ENCODE measurements around the gene NOL12.

The NOL12 gene

DNA sequence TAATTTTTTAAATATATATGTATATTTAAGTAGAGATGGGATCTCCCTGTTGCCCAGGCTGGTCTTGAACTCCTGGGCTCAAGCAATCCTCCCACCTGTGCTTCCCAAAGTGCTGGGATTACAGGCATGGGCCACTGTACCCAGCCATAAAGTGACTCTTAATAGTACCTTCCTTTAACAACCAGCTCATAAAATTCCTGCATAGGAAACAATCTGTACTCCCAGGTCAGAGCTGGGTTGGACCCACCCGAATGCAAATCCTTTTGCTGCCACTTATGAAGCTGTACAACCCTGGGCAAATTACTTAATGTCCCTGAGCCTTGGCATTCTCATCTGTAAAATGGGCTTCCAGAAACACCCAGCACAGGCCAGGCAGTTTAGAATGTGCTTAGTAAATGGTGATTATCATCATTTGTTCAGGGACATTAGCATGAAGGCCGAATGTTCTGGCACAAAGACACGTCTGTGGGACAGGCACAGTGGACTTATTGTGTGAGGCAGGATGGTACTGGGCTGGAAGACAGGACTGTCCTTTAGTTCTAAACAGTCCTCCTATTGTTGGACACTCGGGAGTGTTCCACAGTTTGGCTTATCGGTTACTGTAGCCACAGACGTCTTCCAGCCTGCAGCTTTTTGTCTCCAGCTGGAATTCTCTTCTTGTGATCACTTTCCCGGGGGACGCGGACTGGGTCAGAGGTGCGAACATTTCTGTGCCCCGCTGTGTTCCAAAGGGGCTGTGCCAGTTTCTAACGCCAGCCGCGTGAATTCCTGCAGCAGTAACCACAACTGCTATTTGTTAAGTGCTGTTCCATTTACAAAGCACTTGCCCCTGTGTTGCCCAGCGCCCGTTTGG is 21.7 kb upstream of the NOL12 start:
- H3K4me3 Mint-ChIP-seq = no peak overlapping the region
- H3K9me3 Mint-ChIP-seq = no peaks in the 10 kb centered on the region
- H3K36me3 Mint-ChIP-seq = peaks cover 8% of the 10 kb centered on the region
- peaks cover 29% of the 10 kb centered on the region for H3K4me1 Mint-ChIP-seq
- ATAC-seq (ENCODE audit: low read depth) (no peak), DNase-seq (ENCODE audit: low spot score in 2 of 2) (no peak)
- no peaks in the 10 kb centered on the region for H3K27me3 Mint-ChIP-seq
- H3K27ac Mint-ChIP-seq = no peak overlapping the region

DNA sequence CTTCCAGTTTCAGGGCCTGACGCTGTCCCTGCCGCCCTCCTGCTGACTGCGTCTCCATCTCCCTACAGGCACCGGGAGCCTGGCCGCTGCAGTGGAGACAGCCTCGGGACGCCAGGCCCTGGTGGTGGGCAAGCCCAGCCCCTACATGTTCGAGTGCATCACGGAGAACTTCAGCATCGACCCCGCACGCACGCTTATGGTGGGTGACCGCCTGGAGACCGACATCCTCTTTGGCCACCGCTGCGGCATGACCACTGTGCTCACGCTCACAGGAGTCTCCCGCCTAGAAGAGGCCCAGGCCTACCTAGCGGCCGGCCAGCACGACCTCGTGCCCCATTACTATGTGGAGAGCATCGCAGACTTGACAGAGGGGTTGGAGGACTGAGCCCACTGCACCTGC is 20.7 kb upstream of the NOL12 start:
- ATAC-seq (ENCODE audit: low read depth) (no peak), DNase-seq (ENCODE audit: low spot score in 2 of 2) (no peak)
- H3K36me3 Mint-ChIP-seq = peaks cover 8% of the 10 kb centered on the region
- H3K27me3 Mint-ChIP-seq = no peaks in the 10 kb centered on the region
- peaks cover 19% of the 10 kb centered on the region for H3K4me1 Mint-ChIP-seq
- H3K27ac Mint-ChIP-seq = no peak overlapping the region
- no peak overlapping the region for H3K4me3 Mint-ChIP-seq
- H3K9me3 Mint-ChIP-seq = no peaks in the 10 kb centered on the region

DNA sequence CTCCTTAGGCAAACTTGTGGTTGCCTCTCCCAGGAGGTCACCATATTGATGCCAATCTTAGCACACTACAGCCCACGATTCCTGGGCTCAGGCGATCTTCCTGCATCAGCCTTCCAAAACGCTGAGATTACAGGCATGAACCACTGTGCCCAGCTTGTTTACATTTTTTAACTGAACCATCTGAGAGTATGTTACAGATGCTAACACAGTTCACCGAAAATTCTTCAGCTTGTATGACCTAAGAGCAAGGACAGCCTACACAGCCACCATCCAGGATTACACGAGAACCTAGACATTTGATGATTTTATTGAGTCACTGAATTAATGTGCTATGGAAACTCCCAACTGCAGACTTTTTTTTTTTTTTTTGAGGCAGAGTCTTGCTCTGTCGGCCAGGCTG is 16.6 kb upstream of the NOL12 start:
- ATAC-seq (ENCODE audit: low read depth) = no peak
- DNase-seq (ENCODE audit: low spot score in 2 of 2) = no peak
- no peak overlapping the region for H3K27ac Mint-ChIP-seq

DNA sequence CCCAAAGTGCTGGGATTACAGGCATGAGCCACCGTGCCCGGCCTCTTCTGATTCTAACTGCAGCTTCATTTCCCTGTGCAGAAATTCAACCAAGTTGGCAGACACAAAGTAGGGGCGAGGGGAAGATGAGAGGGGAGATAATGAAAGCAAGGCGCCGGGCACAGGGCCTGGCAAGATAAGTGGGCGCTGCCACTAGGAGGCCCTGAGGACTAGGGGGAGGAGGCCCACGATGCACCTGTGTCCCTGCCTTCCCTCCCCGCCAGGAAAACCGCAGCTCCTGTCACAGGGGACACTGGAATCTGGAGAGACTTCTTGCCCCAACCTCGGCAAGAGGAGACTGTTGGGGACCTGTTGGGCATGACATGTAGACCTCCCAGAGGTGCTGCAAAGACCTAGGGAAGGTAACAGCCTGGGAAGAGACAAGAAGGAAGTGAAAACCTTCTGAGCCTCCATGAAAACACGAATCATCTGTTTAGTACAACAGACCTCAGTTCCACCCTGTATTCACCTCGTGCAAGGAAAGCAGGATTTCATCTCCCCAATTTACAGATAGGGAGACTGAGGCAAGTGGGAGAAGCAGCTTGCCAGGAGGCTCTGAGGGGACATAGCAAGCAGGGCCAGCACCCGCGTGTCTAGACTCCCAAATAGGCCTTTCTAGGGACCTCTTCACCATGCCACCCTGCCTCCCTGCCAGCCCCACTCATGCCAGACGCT is 13.8 kb upstream of the NOL12 start:
- H3K4me1 Mint-ChIP-seq = peaks cover 25% of the 10 kb centered on the region
- no peaks in the 10 kb centered on the region for H3K36me3 Mint-ChIP-seq
- no peaks in the 10 kb centered on the region for H3K9me3 Mint-ChIP-seq
- no peak for DNase-seq (ENCODE audit: low spot score in 2 of 2)
- no peak for ATAC-seq (ENCODE audit: low read depth)
- peak overlapping the region; percentile 62 for H3K27ac Mint-ChIP-seq
- no peaks in the 10 kb centered on the region for H3K27me3 Mint-ChIP-seq
- H3K4me3 Mint-ChIP-seq = peak overlapping the region; percentile 14

More for the DNA sequence above, 16.6 kb upstream of the NOL12 start:
- no peaks in the 10 kb centered on the region for H3K27me3 Mint-ChIP-seq
- H3K36me3 Mint-ChIP-seq = peaks cover 7% of the 10 kb centered on the region
- H3K4me3 Mint-ChIP-seq = no peak overlapping the region
- H3K4me1 Mint-ChIP-seq = peaks cover 17% of the 10 kb centered on the region
- H3K9me3 Mint-ChIP-seq = no peaks in the 10 kb centered on the region

DNA sequence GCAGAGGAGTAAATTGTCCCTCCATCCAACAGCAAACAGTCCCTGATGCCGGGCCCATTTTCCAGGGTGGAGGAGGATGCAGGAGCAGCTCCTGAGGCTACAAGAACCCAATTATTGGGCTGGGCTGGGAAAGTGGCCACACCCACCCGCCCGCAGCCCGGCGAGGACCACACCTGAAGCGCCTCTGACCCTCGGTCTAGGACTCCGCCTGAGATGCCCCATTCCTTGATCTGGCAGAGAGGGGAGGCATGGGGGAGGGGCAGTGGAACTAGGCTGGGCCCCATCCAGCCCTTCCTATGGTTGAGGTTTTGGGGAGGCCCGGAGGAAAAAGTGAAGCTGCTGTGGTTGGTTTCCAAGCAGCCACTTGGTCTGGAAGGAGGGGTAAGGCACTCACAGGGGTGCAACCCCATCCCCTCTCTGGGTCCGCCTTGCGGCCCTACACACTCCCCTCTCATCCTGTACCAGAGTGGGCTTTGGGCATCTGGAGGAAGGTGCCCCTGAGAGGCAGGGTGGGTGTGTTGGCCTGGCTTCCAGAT is 13.2 kb upstream of the NOL12 start:
- Mint-ChIP-seq H3K4me1 (peaks cover 27% of the 10 kb centered on the region), H3K9me3 (no peaks in the 10 kb centered on the region)
- no peak for DNase-seq (ENCODE audit: low spot score in 2 of 2)

DNA sequence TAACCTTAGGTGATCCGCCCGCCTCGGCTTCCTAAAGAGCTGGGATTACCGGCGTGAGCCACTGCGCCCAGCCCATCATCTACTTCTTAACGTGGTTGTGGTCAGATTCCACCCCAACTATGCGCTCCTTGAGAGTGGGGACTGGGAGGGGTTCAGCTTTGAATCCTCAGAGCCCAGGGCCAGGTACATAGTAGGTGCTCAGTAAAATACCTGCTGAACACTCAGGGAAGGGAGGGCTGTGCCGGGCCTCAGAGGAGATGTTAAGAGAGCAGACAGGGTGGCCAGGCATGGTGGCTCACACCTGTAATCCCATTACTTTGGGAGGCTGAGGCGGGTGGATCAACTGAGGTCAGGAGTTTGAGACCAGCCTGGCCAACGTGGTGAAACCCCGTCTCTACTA is 11.9 kb upstream of the NOL12 start:
- Mint-ChIP-seq H3K4me3 (peak overlapping the region; percentile 65), H3K36me3 (no peaks in the 10 kb centered on the region), H3K4me1 (peaks cover 28% of the 10 kb centered on the region), H3K27me3 (no peaks in the 10 kb centered on the region), H3K27ac (peak overlapping the region; percentile 97), H3K9me3 (no peaks in the 10 kb centered on the region)
- no peak for ATAC-seq (ENCODE audit: low read depth)
- DNase-seq (ENCODE audit: low spot score in 2 of 2) = no peak

More for the DNA sequence above, 13.2 kb upstream of the NOL12 start:
- Mint-ChIP-seq H3K36me3 (no peaks in the 10 kb centered on the region), H3K27me3 (no peaks in the 10 kb centered on the region), H3K4me3 (no peak overlapping the region), H3K27ac (peak overlapping the region; percentile 62)
- ATAC-seq (ENCODE audit: low read depth) = no peak

DNA sequence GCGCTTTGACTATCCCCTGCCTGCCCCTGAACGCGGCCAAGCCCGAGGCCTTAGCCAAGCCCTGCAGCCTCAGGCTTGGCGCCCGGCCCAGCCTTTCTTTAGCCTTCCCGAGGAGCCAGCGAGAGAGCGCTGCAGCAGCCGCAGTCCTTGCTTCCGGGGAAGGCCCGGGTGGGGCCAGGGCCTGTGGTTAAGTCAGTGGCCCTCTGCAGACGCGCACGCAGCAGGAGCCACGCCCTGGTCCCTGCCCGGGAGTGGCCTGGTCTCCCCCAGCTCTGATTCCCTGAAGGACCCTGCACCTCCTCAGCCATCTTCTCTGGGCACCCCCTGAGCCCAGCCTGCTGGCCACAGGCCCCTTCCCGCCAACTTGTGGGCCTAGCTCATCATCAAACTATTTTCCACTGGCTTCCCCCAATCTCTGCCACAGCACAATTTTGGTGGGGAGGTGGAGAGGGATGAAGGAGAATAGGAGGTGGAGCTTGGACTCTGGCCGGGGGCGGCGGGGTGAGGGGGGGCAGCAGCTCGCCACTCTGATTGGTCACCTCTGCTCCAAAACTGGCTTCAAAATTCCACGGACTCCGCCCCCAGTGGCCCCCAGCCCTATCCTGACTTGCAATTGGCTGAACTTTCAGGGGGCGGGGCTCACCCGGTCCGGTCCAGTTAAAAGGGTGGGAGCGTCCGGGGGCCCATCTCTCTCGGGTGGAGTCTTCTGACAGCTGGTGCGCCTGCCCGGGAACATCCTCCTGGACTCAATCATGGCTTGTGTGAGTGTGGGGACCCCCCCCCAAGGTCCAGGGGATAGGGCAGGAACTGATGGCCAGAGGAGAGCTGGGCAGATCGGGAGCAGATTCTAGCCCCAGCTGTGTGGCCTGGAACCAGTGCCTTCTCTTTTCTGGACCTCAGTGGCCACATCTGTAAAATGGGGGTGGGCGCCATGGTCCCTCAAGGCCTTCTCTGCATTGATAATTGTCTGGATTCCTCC is 10.9 kb upstream of the NOL12 start, which contains the start of gene LGALS1:
TSS of gene LGALS1 (plus strand) at position 686 of the 979 bp plus-strand sequence. CDS start at position 753, 67 bp downstream.
- H3K4me1 Mint-ChIP-seq = peaks cover 28% of the 10 kb centered on the region
- no peaks in the 10 kb centered on the region for H3K27me3 Mint-ChIP-seq
- peak; percentile 20 for ATAC-seq (ENCODE audit: low read depth)
- peaks cover 5% of the 10 kb centered on the region for H3K36me3 Mint-ChIP-seq
- H3K27ac Mint-ChIP-seq = peak within 1 kb of the TSS; percentile 97
- peak within 1 kb of the TSS; percentile 87 for H3K4me3 Mint-ChIP-seq
- no peak for DNase-seq (ENCODE audit: low spot score in 2 of 2)
- no peaks in the 10 kb centered on the region for H3K9me3 Mint-ChIP-seq

DNA sequence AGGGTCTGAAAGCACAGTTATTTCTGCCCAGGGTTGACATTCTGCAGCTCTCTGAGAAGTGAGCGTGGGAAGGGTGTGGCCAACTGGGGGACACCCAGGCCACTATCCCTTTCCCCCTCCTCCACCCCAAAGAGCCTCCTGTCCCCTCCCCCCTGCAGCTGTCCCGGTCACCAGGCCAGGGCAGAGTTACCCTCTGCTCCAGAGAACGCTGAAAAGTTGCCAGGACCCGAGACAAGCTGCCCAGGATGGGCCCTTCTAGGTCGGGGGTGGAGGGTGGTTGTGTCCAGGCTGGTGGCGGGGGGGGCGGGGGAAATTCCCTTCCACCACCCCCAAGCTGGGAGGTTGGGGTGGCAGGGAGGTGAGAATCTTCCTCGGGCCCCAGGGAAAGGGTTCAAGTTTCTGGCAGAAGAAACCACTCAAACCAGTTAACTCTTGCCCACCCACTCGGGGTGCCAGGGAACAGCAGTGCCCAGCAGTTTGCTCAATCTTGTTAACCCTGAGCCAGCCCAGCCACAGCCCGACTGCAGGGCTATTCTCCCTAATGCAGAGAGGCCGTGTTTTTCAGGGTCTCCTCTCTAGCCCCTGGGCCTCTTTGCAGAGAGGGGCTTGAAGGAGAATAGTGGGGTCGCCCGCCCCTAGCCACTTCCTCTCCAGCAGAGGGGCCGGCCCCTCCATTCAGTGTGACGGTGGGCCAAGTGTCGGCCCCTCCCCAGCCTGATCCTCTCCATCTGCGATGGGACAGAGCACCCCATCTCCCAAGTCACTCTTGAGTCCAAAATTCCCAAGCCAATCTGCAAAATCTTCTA is 10.0 kb upstream of the NOL12 start:
- no peak for ATAC-seq (ENCODE audit: low read depth)
- Mint-ChIP-seq H3K4me1 (peaks cover 28% of the 10 kb centered on the region), H3K27ac (peak overlapping the region; percentile 97), H3K4me3 (peak overlapping the region; percentile 87), H3K9me3 (no peaks in the 10 kb centered on the region), H3K27me3 (no peaks in the 10 kb centered on the region), H3K36me3 (peaks cover 5% of the 10 kb centered on the region)
- DNase-seq (ENCODE audit: low spot score in 2 of 2) = no peak

DNA sequence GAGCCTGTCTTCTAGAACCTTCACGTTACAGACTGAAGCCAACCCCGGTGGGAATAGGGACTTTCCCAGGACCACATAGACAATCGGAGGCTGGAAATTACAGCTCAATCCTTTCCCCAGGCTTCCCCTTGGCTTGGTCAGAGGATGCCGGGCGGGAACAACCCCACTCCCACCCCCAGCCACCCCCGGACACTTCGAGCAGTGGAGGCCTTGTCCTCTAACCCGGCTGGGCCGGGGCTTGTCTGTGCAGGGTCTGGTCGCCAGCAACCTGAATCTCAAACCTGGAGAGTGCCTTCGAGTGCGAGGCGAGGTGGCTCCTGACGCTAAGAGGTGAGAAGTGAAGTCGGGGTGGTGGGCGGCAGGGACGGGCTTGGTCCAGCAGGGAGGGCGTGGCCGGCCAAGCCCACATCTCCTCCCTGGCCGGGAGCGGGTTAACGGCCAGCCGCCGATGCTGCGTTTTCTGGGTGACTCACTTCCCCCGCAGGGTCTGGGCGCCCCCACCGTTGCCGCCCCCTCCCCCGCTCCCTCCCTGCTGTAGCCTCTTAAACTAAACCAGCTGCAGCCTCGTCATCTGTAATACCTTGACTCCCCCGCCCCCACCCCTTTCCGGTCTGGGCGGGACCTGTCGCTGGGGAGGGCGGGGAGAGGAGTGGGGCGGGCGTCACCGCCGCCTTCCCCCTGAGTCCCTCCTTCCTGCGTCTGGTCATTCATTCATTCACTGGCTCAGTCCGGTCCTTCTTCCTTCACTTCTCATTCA is 9.2 kb upstream of the NOL12 start:
- Mint-ChIP-seq H3K27ac (peak overlapping the region; percentile 97), H3K27me3 (no peaks in the 10 kb centered on the region), H3K9me3 (no peaks in the 10 kb centered on the region), H3K4me1 (peaks cover 34% of the 10 kb centered on the region), H3K36me3 (peaks cover 5% of the 10 kb centered on the region), H3K4me3 (peak overlapping the region; percentile 87)
- DNase-seq (ENCODE audit: low spot score in 2 of 2) (peak; percentile 82 to 88), ATAC-seq (ENCODE audit: low read depth) (peak; percentile 86)

DNA sequence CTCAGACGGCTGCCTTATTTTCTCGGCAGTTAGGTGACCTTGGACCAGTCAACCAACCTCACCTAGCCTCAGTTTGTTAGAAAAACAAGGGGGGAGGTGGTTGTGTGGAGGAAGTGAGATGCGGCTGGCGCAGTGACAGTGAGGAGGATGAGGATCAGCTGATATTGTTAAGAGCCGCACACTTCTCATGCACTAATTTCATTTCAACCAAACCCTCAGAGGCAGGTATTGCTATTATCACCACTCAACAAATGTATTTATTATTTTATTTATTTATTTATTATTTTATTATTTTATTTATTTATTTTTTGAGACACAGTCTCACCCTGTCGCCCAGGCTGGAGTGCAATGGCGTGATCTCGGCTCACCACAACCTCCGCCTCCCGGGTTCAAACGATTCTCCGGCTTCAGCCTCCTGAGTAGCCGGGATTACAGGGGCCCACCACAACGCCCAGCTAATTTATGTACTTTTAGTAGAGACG is 8.6 kb upstream of the NOL12 start:
- H3K27ac Mint-ChIP-seq = peak overlapping the region; percentile 97
- peaks cover 28% of the 10 kb centered on the region for H3K4me1 Mint-ChIP-seq
- peaks cover 5% of the 10 kb centered on the region for H3K36me3 Mint-ChIP-seq
- H3K27me3 Mint-ChIP-seq = no peaks in the 10 kb centered on the region
- peak overlapping the region; percentile 87 for H3K4me3 Mint-ChIP-seq
- ATAC-seq (ENCODE audit: low read depth) (peak; percentile 57), DNase-seq (ENCODE audit: low spot score in 2 of 2) (no peak)
- H3K9me3 Mint-ChIP-seq = no peaks in the 10 kb centered on the region

DNA sequence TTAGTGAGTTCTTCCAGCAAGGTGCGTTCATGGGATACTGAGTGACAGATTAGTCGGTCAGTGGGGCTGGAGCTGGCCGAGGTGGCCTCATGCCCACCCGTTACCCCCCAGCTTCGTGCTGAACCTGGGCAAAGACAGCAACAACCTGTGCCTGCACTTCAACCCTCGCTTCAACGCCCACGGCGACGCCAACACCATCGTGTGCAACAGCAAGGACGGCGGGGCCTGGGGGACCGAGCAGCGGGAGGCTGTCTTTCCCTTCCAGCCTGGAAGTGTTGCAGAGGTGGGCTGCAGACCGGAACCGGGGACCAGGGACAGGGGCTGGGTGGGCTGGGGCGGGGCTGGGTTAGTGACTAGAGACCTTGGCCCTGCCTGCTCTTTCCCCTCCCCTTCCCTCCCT is 7.8 kb upstream of the NOL12 start:
- Mint-ChIP-seq H3K4me1 (peaks cover 27% of the 10 kb centered on the region), H3K27me3 (no peaks in the 10 kb centered on the region), H3K9me3 (no peaks in the 10 kb centered on the region), H3K27ac (peak overlapping the region; percentile 97), H3K36me3 (peaks cover 5% of the 10 kb centered on the region), H3K4me3 (no peak overlapping the region)
- DNase-seq (ENCODE audit: low spot score in 2 of 2) = no peak
- no peak for ATAC-seq (ENCODE audit: low read depth)

DNA sequence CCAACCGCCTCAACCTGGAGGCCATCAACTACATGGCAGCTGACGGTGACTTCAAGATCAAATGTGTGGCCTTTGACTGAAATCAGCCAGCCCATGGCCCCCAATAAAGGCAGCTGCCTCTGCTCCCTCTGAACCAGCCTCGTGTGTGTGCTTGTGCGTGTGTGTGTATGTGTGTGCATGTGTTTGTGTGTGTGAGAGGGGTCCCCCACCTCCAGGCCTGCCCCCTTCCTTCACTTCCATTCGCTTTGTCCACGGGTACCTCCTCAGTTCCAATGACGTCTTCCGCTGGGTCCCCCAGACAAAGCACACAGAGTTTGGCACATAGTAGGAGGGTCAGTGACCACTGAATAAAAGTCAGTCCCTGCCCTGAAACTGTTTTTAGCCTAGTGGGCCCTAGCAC is 6.5 kb upstream of the NOL12 start:
- peaks cover 19% of the 10 kb centered on the region for H3K4me1 Mint-ChIP-seq
- H3K36me3 Mint-ChIP-seq = peaks cover 5% of the 10 kb centered on the region
- no peak overlapping the region for H3K4me3 Mint-ChIP-seq
- ATAC-seq (ENCODE audit: low read depth) = no peak
- H3K9me3 Mint-ChIP-seq = no peaks in the 10 kb centered on the region
- peak overlapping the region; percentile 71 for H3K27ac Mint-ChIP-seq
- no peaks in the 10 kb centered on the region for H3K27me3 Mint-ChIP-seq
- DNase-seq (ENCODE audit: low spot score in 2 of 2) = no peak
